ENCODE measurements around the gene VPS26C. TPM values are rescaled to one million over a fixed set of nuclear protein-coding genes. Genes with fewer than 3 reads are reported as not detected.

Gene VPS26C
- total and polyA plus RNA-seq, 10 of the 15 experiments (the other 5 are each of a cell fraction or from before 2014, with no cell fraction given): 32.5 to 65.1 (median 48.0) TPM

DNA sequence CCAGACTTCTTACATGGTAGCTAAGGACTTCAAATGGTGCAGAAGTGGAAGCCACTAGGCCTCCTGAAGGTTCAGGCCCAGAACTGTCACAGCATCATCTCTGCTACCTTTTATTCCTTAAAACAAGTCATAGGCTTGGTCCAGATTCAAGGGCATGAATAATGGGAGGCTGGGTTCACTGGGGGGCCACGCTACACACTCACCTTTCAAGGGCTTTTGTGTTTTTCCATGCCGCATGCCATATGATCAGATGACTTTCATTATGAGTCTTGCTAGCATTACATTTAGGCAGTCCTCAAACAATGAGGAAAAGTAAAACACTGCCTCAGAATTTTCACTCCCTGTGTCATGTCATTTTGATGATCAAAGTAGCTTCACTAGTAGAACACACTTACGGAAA is 83.4 kb downstream of the VPS26C start:
- Histone ChIP-seq H3K27ac (ENCODE audit: control insufficient read depth, insufficient read depth) (no peak overlapping the region), H3K9ac (ENCODE audit: control insufficient read depth, insufficient read depth, low read length) (no peak overlapping the region), H3K79me2 (ENCODE audit: control insufficient read depth, insufficient read depth, low read length) (no peaks in the 10 kb centered on the region), H2AFZ (ENCODE audit: control insufficient read depth, low read depth, low read length) (no peak overlapping the region), H3K9me3 (replicated peaks; ENCODE audit: control insufficient read depth, insufficient read depth, low read length) (no peaks in the 10 kb centered on the region), H3K4me3 (no peak overlapping the region), H4K20me1 (ENCODE audit: control insufficient read depth, insufficient read depth) (no peaks in the 10 kb centered on the region), H3K27me3 (replicated peaks in 1 of 2; ENCODE audit: control insufficient read depth in 2 of 2, insufficient read depth in 2 of 2, low read length in 1 of 2) (no peaks in the 10 kb centered on the region), H3K4me1 (ENCODE audit: control insufficient read depth, insufficient read depth, low read length) (0 out of 2 replicates have a peak, but pooled peaks cover 5% of the 10 kb centered on the region), H3K36me3 (ENCODE audit: control insufficient read depth in 2 of 2, insufficient read depth in 2 of 2, low read length in 1 of 2) (no peaks in the 10 kb centered on the region; a peak in 4 of 4 replicates), H3K4me2 (ENCODE audit: control insufficient read depth, insufficient read depth) (no peak overlapping the region)
- CTCF ChIA-PET: no interaction called here
- ATAC-seq (peak; percentile 25; the same call in 2 of the 3 replicates), DNase-seq (ENCODE audit: low read depth, low spot score) (no peak), FAIRE-seq (no peak)
- in situ Hi-C loops (cut with MboI) (no loop called here), intact Hi-C loops (cut with micrococcal nuclease; ENCODE audit: unreplicated experiment) (no loop called here)
- 72% methylated on average over 3 of the region's 3 CpGs for WGBS (ENCODE audit: insufficient coverage, insufficient replicate concordance, low lambda C conversion rate, missing lambda C conversion rate)
- RAD21 ChIA-PET (ENCODE audit: unreplicated experiment): interaction anchor here (0.8 to 2.4 kb wide), 2 partner anchors 24 to 182 kb away, joined by 3 to 11 read pairs; no protein-coding TSS in a partner anchor
- SMC1A ChIA-PET (ENCODE audit: uncharacterized antibody, unreplicated experiment): interaction anchor here (0.9 to 1.5 kb wide), 5 partner anchors 10 to 37 kb away, joined by 3 to 4 read pairs (median 3); no protein-coding TSS in a partner anchor
- TF ChIP-seq STAT1 (conservative IDR thresholded peaks at IDR 0.05) (no peak), JUNB (IDR thresholded peaks at IDR 0.05) (peak; percentile 35; the same call in 1 of the 2 replicates)
- TF ChIP-seq, protein P1, sequence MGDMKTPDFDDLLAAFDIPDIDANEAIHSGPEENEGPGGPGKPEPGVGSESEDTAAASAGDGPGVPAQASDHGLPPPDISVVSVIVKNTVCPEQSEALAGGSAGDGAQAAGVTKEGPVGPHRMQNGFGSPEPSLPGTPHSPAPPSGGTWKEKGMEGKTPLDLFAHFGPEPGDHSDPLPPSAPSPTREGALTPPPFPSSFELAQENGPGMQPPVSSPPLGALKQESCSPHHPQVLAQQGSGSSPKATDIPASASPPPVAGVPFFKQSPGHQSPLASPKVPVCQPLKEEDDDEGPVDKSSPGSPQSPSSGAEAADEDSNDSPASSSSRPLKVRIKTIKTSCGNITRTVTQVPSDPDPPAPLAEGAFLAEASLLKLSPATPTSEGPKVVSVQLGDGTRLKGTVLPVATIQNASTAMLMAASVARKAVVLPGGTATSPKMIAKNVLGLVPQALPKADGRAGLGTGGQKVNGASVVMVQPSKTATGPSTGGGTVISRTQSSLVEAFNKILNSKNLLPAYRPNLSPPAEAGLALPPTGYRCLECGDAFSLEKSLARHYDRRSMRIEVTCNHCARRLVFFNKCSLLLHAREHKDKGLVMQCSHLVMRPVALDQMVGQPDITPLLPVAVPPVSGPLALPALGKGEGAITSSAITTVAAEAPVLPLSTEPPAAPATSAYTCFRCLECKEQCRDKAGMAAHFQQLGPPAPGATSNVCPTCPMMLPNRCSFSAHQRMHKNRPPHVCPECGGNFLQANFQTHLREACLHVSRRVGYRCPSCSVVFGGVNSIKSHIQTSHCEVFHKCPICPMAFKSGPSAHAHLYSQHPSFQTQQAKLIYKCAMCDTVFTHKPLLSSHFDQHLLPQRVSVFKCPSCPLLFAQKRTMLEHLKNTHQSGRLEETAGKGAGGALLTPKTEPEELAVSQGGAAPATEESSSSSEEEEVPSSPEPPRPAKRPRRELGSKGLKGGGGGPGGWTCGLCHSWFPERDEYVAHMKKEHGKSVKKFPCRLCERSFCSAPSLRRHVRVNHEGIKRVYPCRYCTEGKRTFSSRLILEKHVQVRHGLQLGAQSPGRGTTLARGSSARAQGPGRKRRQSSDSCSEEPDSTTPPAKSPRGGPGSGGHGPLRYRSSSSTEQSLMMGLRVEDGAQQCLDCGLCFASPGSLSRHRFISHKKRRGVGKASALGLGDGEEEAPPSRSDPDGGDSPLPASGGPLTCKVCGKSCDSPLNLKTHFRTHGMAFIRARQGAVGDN (IDR thresholded peaks at IDR 0.05): peak; percentile 61; the same call in 1 of the 2 replicates
- POLR2A ChIA-PET: no interaction called here
- no TSS peak for BruUV-seq (replicated peaks)
